Heart right ventricle (tissue), 16 donors: ENCODE results near the gene AGAP1. TPM values are rescaled to one million over a fixed set of nuclear protein-coding genes. Genes with fewer than 3 reads are reported as not detected.

Experiments used
- ATAC-seq, 8 donors: fragments of 200-7000 bp; cut with Tn5 transposase; one replicate each; pipeline ENCODE4 v1.9.1; 2020; ENCODE audit warnings: mild to moderate bottlenecking in 8 of 8, moderate library complexity in 8 of 8, moderate number of reproducible peaks in 1 of 8
- DNase-seq, 2 donors: peaks; one replicate each; pipeline ENCODE4 v3.0.0-alpha.2; 2020
- H3K27ac ChIP-seq, 10 donors: fragments of 200-600 bp; sonication (generic) in 2 of 10; one replicate each; pipeline versions ENCODE4 v1.5.0 to v1.8.0; 2020 to 2022; ENCODE audit warnings: mild to moderate bottlenecking in 3 of 10
- H3K27me3 ChIP-seq, 7 donors: fragments of 200-600 bp; one replicate each; pipeline ENCODE4 v1.8.0; 2021 to 2022; ENCODE audit warnings: mild to moderate bottlenecking in 2 of 7
- H3K36me3 ChIP-seq, 9 donors: fragments of 200-600 bp; sonication (generic) in 1 of 9; one replicate each; pipeline versions ENCODE4 v1.5.0 to v1.8.0; 2020 to 2022; ENCODE audit warnings: mild to moderate bottlenecking in 2 of 9
- H3K4me1 ChIP-seq, 9 donors: fragments of 200-600 bp; sonication (generic) in 1 of 9; one replicate each; pipeline versions ENCODE4 v1.5.0 to v1.8.0; 2020 to 2022; ENCODE audit warnings: mild to moderate bottlenecking in 4 of 9
- H3K4me3 ChIP-seq, 10 donors: fragments of 200-600 bp; sonication (generic) in 2 of 10; one replicate each; pipeline versions ENCODE4 v1.5.0 to v1.8.0; 2020 to 2022; ENCODE audit warnings: mild to moderate bottlenecking in 7 of 10, moderate library complexity in 2 of 10
- H3K9me3 ChIP-seq, 11 donors: fragments of 200-600 bp in 10 of 11; sonication (generic) in 2 of 11; one replicate each; pipeline versions ENCODE4 v1.5.0 to v1.8.0; 2013 to 2022; ENCODE audit warnings: mild to moderate bottlenecking in 2 of 11, control low read depth in 1 of 11, moderate library complexity in 1 of 11
- WGBS, 2 donors: extraction: QIAGEN DNeasy Blood & Tissue Kit; methylation state at CpG; one replicate each; pipeline ENCODE4 v1.1.7; 2013; ENCODE audit warnings: inconsistent platforms in 1 of 2; 5-methylcytosine and 5-hydroxymethylcytosine counted together
- intact Hi-C, 10 donors: fragments of 100-400 bp; cut with DNase I; formaldehyde crosslinking; loops; one replicate each; pipeline versions ENCODE4 v1.11.1 to v1.14.2; 2022
- polyA plus RNA-seq, 2 donors: library from polyadenylated mRNA; stranded (reverse); fragments of 200-250 nt; gene quantifications; one replicate each; pipeline ENCODE4 v1.2.3, GENCODE V29; 2013
- total RNA-seq, 10 donors: library from RNA; stranded (reverse); fragmentation: NEBNext Ultra II Directional in 3 of 10; extraction: Animal tissue kit (Norgen Biotek cat#: 25700) in 3 of 10; gene quantifications; one replicate each; pipeline versions ENCODE4 v1.2.1 to v1.2.4, GENCODE V29; 2021 to 2023
- TF ChIP-seq, protein P1 (sequence below), 9 donors: fragments of 200-600 bp; sonication (generic) in 2 of 9; IDR thresholded peaks; one replicate each; pipeline versions ENCODE4 v1.5.0 to v1.8.0; 2021 to 2022; ENCODE audit warnings: antibody characterized with exemption in 9 of 9, mild to moderate bottlenecking in 5 of 9, moderate library complexity in 1 of 9
- donor health status: Arrhythmogenic right ventricular cardiomyopathy.
- donor health status: ischemic (EF 13 %, LVEDD 7.1; RV severe dilation, severe dysfunction).
- donor health status: healthy with polysubstance abuse.
- donor health status: DM: no; HTN: yes; CAD: no.
- donor health status: DM: no; HTN: no; CAD: no.
- donor health status: ischemic (EF 25% LVEDD 6.9; RV normal size, moderate dysfunction).
- donor health status: ischemic (EF 25% LVEDD 5.7; RV mildly dilated, moderate dysfunction).
- donor health status: healthy.
- donor health status: DM: yes; HTN: yes; CAD: no.
- donor health status: Ischemic cardiomyopathy.
- donor health status: ischemic (EF 35%, LVEDD 5.7; RV mildly dilated, moderate dysfunction).
- donor health status: nonischemic (EF 11% LVEDD 7.7; RV severe dilation, severe dysfunction).
- donor health status: DM: yes; HTN: yes; CAD: no.
- donor health status: PGD.
- donor health status: ischemic (EF 29% LVEDD 5.4; RV normal size, mild dysfunction).
- donor health status: nonischemic (EF 23%, LVEDD 6.1; RV moderate dilation, normal function).

AGAP1 gene
- total and polyA plus RNA-seq, 12 donors: 3.5 to 29.2 (median 19.4) TPM

DNA sequence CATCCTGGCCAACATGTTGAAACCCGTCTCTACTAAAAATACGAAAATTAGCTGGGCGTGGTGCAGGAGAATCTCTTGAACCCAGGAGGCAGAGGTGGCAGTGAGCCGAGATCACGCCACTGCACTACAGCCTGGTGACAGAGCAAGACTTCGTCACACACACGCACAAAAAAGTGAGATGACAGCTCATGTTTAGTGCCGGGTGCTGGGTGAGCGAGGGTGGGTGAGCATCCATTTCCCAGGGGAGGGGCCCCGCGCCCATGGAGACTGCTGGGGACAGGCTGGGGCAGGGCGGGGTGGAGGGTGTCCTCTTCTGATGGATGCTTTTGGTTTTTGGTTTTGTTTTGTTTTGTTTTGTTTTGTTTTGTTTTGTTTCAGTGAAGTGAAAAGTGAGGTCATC, 467.9 kb downstream of the AGAP1 start:
- no peak for ATAC-seq
- no peak overlapping the region for H3K27ac ChIP-seq
- WGBS, 2 donors: 99% methylated on average over 12 of the region's 12 CpGs
- DNase-seq: no peak
- no peak overlapping the region for H3K4me3 ChIP-seq
- H3K9me3 ChIP-seq: no peaks in the 10 kb centered on the region
- TF ChIP-seq, protein P1, sequence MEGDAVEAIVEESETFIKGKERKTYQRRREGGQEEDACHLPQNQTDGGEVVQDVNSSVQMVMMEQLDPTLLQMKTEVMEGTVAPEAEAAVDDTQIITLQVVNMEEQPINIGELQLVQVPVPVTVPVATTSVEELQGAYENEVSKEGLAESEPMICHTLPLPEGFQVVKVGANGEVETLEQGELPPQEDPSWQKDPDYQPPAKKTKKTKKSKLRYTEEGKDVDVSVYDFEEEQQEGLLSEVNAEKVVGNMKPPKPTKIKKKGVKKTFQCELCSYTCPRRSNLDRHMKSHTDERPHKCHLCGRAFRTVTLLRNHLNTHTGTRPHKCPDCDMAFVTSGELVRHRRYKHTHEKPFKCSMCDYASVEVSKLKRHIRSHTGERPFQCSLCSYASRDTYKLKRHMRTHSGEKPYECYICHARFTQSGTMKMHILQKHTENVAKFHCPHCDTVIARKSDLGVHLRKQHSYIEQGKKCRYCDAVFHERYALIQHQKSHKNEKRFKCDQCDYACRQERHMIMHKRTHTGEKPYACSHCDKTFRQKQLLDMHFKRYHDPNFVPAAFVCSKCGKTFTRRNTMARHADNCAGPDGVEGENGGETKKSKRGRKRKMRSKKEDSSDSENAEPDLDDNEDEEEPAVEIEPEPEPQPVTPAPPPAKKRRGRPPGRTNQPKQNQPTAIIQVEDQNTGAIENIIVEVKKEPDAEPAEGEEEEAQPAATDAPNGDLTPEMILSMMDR (IDR thresholded peaks at IDR 0.05): no peak
- no peaks in the 10 kb centered on the region for H3K4me1 ChIP-seq
- H3K36me3 ChIP-seq: peaks cover 0 to 20% (median 0%) of the 10 kb centered on the region in 9 donors
- intact Hi-C loops: no loop called here
- no peaks in the 10 kb centered on the region for H3K27me3 ChIP-seq

- no peak overlapping the region for H3K4me3 ChIP-seq
- DNase-seq (no peak), ATAC-seq (no peak)
- peaks cover 0 to 4% (median 0%) of the 10 kb centered on the region in 9 donors for H3K4me1 ChIP-seq
- intact Hi-C loops: no loop called here
- TF ChIP-seq, protein P1 (IDR thresholded peaks at IDR 0.05): no peak
- WGBS, 2 donors: 94 to 95% methylated on average over 17 of the region's 17 CpGs
- no peaks in the 10 kb centered on the region for H3K9me3 ChIP-seq
- no peaks in the 10 kb centered on the region for H3K27me3 ChIP-seq
- no peak overlapping the region for H3K27ac ChIP-seq
- peaks cover 0 to 24% (median 0%) of the 10 kb centered on the region in 9 donors for H3K36me3 ChIP-seq
These were observed 470.2 kb downstream of the AGAP1 start for GRCh38 chr2:235963853-235964577.

DNA sequence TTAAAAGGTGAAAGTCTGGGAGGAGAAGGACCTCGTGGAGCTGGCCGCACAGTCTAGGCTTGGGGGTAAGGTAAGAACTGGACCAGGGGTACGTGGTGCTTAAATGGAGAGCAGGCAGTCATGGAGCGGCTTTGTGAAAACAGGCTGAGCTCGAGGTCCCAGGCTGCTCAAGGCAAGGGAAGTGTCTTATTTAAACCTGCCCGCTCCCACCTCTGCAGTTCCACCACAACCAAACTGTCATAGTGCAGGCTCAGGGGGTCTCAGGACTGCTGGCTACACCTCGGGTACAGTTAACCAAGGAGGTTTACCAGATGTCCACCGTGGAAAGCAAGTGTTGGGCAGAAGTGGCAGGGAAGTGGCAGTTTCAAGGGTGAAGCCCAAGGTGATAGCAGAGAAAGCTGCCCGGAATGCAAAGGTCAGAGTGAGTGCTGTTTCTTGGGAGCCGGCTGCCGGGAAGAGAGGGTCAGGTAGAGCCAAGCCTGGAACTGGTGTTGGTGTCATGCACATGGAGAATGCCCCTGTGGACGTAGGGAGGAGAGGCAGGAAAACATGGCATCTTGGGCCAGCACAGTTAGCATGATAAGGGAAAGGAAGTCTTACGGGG, 471.0 kb downstream of the AGAP1 start:
- Histone ChIP-seq H3K36me3 (peaks cover 0 to 28% (median 0%) of the 10 kb centered on the region in 9 donors), H3K4me1 (peaks cover 0 to 4% (median 0%) of the 10 kb centered on the region in 9 donors), H3K27ac (no peak overlapping the region), H3K4me3 (no peak overlapping the region), H3K9me3 (no peaks in the 10 kb centered on the region), H3K27me3 (no peaks in the 10 kb centered on the region)
- 88 to 90% methylated on average over 13 of the region's 13 CpGs for WGBS, 2 donors
- TF ChIP-seq, protein P1 (IDR thresholded peaks at IDR 0.05): no peak
- ATAC-seq: no peak
- intact Hi-C loops: no loop called here
- no peak for DNase-seq

DNA sequence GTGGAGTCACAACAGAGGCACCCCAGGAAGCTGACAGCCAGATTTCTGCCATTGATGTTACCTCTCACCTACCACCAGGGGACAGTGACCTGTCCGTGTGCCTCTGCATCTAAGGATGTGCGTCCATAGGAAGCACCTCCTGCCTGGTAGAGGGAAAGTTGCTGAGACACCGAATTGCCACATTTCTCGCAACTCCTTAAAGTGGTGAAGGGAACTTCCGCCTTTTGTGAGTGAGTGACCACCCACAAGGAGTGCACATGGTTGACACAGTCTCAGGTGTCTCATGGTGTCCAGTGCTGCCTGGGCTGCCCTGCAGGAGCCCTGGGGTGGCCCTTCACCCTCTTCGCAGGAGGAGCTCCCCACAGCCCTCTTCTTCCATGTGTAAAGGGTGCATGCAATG, 472.6 kb downstream of the AGAP1 start:
- H3K4me1 ChIP-seq: peaks cover 0 to 4% (median 0%) of the 10 kb centered on the region in 9 donors
- ATAC-seq (no peak), DNase-seq (no peak)
- H3K36me3 ChIP-seq: peaks cover 0 to 31% (median 0%) of the 10 kb centered on the region in 9 donors
- WGBS, 2 donors: 91 to 94% methylated on average over 6 of the region's 6 CpGs
- H3K27me3 ChIP-seq: no peaks in the 10 kb centered on the region
- H3K9me3 ChIP-seq: no peaks in the 10 kb centered on the region
- TF ChIP-seq, protein P1 (IDR thresholded peaks at IDR 0.05): no peak
- intact Hi-C loops: no loop called here
- H3K4me3 ChIP-seq: no peak overlapping the region
- H3K27ac ChIP-seq: no peak overlapping the region
